ENCODE results near the gene MASP1.
"Not testable (repeated sequence)": the region's sequence is repeated elsewhere in the genome, so short reads cannot be mapped to it uniquely, and the experiment has no call there.

The MASP1 gene

GRCh38 chr3:187262360-187262759, 29.2 kb downstream of the MASP1 start:
- no peak for DNase-seq

GRCh38 chr3:187261541-187261969, 30.0 kb downstream of the MASP1 start:
- DNase-seq = no peak

GRCh38 chr3:187259171-187259570, 32.4 kb downstream of the MASP1 start:
- no peak for DNase-seq

GRCh38 chr3:187257992-187258692, 33.4 kb downstream of the MASP1 start:
- no peak for DNase-seq

- DNase-seq = no peak
These were observed 34.1 kb downstream of the MASP1 start for GRCh38 chr3:187257471-187257870.

- DNase-seq = no peak
These were observed 35.4 kb downstream of the MASP1 start for GRCh38 chr3:187256051-187256616.

GRCh38 chr3:187255314-187255713, 36.2 kb downstream of the MASP1 start:
- DNase-seq = no peak

GRCh38 chr3:187252311-187252710, 39.2 kb downstream of the MASP1 start:
- no peak for DNase-seq

- no peak for DNase-seq
These were observed 39.9 kb downstream of the MASP1 start for GRCh38 chr3:187251599-187251998.

GRCh38 chr3:187247398-187247797, 44.1 kb downstream of the MASP1 start:
- no peak for DNase-seq

- no peak for DNase-seq
These were observed 47.5 kb downstream of the MASP1 start for GRCh38 chr3:187243933-187244524.

GRCh38 chr3:187242900-187243299, 48.6 kb downstream of the MASP1 start:
- no peak for DNase-seq

GRCh38 chr3:187242435-187242834, 49.1 kb downstream of the MASP1 start:
- no peak for DNase-seq

GRCh38 chr3:187238835-187239234, 52.7 kb downstream of the MASP1 start:
- DNase-seq = not testable (repeated sequence)

GRCh38 chr3:187238239-187238638, 53.3 kb downstream of the MASP1 start:
- no peak for DNase-seq

- no peak for DNase-seq
These were observed 53.8 kb downstream of the MASP1 start for GRCh38 chr3:187237741-187238140.

GRCh38 chr3:187236962-187237361, 54.6 kb downstream of the MASP1 start:
- DNase-seq = no peak

- DNase-seq = no peak
These were observed 61.5 kb downstream of the MASP1 start for GRCh38 chr3:187230011-187230410.

- DNase-seq = no peak
These were observed 62.8 kb downstream of the MASP1 start for GRCh38 chr3:187228740-187229139.

GRCh38 chr3:187227658-187228258, 63.8 kb downstream of the MASP1 start:
- DNase-seq = no peak

GRCh38 chr3:187223799-187224198, 67.7 kb downstream of the MASP1 start:
- no peak for DNase-seq

GRCh38 chr3:187222801-187223200, 68.7 kb downstream of the MASP1 start:
- DNase-seq = no peak

- no peak for DNase-seq
These were observed 76.1 kb downstream of the MASP1 start for GRCh38 chr3:187215460-187215859.

- no peak for DNase-seq
These were observed 77.9 kb downstream of the MASP1 start for GRCh38 chr3:187213616-187214015.
